ENCODE measurements around the gene PNMA8B.

DNA sequence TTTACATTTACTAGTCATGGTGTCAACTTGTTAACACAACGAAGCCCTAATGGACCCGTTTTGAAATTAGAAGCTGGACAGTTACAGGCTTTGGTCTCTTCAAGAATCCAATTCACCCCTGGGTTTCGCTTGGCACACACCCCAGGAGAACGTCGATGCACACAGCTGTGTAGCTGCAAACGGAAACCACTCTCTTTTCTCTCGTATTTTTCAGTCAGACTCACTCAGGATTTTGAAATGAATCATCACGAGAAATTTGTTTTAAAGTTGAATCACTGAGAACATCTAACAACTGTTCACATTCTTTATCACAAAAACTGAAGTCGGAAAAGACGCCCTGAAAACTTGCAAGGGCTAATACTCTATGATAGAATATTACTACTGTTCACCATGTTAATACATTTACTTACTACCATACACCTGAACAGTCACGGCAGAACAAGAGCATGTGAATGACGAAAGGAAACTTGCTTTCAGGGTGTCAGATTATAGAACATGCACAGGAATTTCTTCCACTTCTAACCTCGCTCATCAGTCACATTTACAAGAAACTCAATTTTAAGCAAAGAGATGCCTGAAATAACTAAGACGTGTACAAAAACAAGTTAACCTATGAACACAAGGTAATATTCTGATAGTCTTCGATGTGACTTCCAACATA is 29.0 kb downstream of the PNMA8B start:
- TF ChIP-seq, protein P1, sequence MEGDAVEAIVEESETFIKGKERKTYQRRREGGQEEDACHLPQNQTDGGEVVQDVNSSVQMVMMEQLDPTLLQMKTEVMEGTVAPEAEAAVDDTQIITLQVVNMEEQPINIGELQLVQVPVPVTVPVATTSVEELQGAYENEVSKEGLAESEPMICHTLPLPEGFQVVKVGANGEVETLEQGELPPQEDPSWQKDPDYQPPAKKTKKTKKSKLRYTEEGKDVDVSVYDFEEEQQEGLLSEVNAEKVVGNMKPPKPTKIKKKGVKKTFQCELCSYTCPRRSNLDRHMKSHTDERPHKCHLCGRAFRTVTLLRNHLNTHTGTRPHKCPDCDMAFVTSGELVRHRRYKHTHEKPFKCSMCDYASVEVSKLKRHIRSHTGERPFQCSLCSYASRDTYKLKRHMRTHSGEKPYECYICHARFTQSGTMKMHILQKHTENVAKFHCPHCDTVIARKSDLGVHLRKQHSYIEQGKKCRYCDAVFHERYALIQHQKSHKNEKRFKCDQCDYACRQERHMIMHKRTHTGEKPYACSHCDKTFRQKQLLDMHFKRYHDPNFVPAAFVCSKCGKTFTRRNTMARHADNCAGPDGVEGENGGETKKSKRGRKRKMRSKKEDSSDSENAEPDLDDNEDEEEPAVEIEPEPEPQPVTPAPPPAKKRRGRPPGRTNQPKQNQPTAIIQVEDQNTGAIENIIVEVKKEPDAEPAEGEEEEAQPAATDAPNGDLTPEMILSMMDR (conservative IDR thresholded peaks at IDR 0.05 in 1 of 2, IDR thresholded peaks at IDR 0.05 in 1 of 2; ENCODE audit: extremely low read depth in 1 of 2, insufficient read depth in 1 of 2, low read depth in 1 of 2, low read length in 2 of 2), result no peak
- TF ChIP-seq EZH2 (IDR thresholded peaks at IDR 0.05; ENCODE audit: borderline replicate concordance, low read length), result no peak

Data from mammary epithelial cell (primary cell).